GM18499 (cell line): ENCODE data around the gene CDS2.

Experiments
- ATAC-seq: cut with Tn5 transposase; IDR thresholded peaks from one replicate; pipeline ENCODE4 v1.9.1; 2021; ENCODE audit warnings: moderate number of reproducible peaks; ENCODE audit not compliant: insufficient read depth, unreplicated experiment

CDS2 gene

DNA sequence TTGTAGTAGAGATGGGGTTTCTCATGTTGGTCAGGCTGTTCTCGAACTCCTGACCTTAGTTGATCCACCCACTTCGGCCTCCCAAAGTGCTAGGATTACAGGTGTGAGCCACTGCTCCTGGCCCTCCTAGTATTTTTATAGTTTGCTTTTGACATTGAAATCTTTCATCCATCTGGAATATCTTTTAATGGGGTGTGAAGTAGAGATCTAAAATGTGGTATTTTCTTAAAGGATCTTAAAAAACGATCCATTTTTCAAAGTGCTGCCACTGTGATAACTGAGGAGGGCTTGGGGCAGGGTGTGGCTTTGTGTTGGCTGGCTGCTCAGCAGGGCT is 23.1 kb downstream of the CDS2 start:
- no peak for ATAC-seq

DNA sequence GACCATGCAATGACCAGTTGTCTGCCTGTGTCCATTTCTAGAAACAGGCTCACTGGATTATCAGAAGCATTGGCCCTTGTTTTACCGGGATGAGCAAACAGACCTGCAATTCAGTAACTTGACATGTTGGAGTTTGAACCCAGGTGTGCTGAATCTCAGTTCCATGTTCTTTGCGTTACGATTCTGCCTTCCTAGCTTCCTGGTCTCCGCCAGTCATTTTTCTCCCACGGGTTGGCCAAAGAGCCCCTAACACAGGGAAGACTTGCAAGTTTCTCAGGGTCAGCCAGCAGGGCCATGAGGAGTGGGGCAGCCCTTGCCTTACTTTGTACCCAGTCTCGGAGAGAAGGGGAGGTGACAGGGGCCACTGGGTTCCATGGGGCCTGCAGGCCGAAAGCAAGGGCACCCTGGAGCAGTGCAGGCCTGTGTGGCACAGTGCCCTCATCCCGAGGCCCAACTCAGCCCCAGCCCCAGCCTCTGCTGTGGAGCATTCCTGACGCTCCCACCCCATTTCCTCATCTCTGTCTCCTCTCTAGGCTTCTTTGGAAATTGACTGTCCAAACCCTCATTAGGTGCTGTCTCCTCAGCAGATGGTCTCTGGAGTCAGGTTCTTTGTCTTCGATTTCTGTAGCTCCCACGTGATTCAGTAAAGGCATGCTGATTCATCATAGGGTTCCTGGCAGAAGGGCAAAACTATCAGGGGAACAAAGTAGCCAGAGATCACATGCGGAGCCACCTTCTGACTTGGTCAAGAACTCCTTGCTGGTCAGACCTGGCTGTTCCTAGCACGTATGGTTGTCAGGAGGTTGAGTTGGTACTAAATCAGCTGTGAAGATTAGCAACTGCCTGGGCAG is 23.6 kb downstream of the CDS2 start:
- ATAC-seq = no peak

DNA sequence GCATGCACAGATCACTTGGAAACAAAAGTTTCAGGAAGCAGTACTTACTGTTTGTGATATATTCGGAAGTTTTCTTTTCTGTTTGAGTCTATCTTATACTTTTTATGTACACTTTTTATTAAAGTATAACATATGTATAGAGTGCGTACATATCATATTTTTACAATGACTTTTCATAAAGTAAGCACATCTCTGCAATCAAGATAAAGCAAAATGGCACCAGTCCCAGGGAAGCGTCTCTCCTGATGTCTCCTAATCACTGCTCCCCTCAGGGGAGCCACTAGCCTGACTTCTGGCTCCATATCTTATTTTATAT is 26.3 kb downstream of the CDS2 start:
- ATAC-seq = no peak

DNA sequence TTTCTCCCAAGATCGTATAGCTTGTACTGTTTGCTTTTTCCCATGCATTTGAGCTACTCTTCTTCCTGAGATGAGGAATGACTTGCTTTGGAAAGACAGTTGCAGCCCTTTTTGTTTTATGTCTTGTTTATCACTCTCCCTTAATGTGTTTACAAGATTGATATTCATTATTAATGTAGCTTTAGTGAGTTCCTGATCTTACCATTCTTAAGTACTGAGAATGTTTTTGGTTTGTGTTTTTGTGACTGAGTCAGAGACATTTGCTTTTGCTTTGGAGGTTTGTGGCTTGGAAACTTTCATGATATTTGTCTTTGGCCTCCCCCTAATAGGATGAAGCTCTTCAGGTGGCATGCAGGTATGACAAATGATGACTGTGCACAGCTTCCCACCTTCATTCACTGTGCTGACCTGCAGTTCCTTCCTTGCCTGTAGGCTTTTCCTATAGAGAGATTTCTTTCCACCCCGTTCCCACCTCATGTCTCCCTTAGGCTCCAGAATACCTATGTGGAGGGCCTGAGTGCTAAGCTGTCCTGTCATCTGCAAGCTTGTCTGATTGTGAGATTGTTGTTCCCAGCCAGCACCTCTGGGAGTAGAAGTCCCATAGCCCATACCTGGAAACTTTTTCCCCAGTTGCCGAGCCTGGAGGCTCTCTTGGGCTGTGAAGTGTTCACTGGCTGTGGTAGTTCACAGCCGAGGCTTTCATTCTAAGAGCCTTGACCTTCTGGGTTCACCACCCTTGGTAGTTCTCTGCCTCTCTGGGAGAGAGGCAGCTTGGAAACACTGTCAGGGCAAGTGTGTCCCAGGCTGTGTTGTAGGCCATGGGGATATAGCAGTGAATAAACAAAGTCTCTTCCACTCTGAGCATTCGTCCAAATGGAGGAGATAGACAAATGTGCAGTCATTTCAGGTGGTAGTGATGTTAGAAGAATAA is 27.1 kb downstream of the CDS2 start:
- no peak for ATAC-seq

DNA sequence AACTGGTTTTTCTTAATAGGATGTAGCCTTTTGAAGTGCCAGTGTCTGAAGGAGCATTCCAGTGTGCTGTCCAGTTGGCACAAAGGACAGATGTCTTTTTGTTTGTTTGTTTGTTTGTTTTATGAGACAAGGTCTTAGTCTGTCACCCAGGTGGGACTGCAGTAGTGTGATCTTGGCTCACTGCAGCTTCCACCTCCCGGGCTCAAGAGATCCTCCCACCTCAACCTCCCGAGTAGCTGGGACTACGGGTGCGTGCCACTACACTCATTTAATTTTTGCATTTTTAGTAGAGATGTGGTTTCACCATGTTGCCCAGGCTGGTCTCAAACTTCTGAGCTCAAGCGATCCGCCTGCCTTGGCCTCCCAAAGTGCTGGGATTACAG is 27.7 kb downstream of the CDS2 start:
- ATAC-seq = no peak

DNA sequence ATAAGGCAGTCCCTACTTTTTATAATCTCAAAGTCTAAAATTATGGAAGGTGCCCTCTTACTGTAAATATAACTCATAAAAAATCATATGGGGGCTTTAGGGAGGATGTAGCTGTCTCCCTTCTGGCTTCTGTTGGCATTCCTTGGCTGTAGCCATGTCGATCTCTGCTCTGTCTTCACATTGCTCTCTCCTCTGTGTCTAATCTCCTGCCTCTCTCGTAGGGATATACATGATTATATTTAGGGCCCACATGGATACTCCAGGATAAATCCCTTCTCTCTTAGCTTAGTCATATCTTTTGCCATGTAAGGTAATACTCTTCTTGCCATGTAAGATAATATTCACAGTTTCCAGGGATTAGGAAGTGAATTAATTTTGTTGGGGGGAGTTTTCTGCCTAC is 28.6 kb downstream of the CDS2 start:
- no peak for ATAC-seq

DNA sequence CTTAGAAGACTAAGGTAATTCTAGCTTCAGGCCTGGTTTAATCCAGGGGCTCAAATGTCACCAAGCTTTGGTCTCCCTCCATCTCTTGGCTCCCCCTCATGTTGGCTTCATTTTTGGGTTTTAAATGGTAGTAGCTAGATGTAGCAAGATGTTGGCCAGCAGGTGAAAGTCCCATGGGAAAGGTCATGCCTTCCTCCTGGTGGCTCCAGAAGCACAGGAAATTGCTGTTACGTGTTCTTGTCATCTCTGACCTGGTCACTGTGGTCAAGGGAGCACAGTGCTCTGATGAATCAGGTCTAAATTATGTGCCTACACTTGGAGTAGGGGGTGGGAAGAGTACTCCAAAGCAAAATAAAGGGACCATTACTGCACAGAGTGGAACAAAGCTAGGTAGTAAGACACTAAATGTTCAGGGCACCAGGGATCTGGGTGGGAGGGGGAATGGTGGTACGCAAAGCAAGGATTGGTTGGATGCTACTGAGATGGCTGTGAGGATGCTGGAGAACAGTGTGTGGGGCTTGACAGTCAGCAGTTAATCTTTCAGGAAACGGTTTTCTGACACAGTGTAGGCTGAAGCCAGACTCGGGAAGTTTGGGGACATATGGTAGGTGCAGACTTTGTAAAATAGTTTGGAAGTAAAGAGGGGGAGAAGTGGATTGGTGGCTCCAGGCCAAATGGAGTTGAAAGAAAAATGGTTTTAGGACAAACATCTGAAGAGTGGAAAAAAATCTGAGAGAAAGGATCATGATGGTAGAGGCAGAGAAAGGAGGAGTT is 30.1 kb downstream of the CDS2 start:
- ATAC-seq = no peak

DNA sequence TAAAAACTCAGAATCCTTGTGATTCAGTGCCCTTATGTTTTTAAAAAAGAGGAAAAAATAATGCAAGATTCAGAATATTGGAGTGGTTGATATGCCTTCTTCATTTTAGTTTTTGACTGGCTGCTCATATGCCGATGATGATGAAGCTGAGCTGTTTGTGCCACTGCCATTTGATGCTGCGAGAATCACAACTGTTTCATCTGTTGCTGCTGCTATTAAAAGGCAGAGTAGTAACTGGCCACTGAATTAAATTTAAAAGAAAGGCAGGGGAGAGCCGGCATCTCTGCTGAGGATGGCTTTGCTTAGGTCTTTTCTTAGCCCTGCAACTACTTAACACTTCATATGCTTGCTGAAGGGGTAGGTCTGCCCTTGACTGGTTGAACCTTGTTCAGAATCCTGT is 33.1 kb downstream of the CDS2 start:
- no peak for ATAC-seq

DNA sequence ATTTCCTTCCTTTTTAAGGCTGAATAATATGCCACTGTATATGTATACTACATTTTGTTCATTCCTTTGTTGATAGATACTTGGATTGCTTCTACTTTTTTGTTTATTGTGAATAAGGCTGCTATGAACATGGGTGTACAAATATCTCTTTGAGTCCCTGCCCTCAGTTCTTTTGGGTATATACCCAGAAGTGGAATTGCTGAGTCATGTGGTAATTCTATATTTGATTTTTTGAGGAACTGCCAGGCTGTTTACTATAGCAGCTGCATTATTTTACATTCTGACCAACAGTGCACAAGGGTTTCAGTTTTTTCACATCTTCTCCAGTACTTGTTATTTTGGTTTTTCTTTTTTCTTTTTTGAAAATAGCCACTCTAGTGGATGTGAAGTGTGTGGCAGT is 34.1 kb downstream of the CDS2 start:
- ATAC-seq = no peak

DNA sequence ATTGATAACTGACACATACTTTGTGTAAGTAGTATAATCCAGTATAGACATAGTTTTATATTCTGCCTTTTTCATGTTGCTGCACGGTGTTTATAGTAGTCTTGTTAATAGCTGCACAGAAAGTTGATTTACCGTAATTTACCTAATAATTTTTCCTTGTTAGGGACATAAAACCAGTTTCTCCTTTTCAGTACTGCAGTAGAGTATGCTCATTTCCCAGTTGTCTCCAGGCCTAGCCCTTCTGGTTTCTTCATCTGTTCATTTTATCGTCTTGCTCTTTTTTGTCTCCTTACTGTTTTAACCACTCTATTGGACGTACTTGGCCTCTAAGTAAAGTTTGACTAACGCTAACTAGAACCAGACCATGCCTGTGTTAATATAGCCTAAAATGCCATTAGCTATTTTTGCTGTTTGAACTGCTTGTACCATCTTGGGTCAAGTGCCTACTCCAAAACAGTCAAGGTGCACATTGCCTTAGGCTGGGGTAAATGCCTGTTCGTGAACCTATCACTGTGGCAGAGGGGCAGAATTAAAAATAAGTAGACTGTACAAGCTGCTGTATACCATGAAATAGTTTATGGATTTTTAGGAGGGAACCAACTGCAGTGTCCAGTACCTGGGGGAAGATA is 34.8 kb downstream of the CDS2 start:
- no peak for ATAC-seq

DNA sequence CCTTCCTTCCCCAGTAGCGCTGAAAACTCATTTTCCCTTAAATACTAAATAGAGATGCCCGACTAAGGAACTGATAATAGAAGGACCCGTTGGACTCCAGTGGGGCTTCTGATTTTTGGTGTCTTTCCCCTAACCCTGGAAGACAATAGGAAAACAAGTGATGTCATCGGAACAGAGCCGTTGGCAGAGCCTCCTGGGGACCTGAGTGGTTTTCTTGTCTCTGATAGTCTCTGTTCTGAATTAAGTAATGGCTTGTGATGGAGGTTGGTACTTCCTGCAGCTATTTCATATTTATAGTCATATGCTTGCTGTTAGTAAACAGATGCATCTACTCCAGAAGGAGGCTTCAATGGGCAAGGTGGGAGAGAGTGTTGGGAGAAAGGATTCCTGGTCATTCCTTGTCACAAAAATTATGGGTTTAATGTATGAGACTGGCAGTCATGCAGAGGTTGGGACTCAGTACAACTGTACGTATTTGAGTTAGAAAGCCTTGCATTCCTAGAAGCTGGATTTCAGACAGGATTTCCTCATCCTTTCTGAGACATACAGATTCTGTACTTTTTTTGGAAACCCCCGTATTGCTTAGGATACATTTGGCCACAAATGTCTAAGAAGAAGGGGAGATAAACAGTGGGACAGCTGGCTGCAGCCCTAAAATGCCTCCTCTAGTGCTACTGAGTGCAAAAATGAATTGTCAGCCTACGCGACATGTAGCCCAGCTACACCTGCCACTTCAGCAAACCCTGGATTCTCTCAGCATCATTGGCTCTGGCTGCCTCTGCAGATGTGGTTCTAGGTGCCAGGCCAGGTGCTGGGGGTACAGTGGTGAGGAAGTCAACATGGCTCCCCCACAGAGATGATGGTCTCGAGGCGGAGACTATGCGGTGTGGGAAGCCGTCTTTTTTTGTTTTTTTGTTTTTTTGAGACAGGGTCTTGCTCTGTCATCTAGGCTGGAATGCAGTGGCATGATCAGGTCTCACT is 38.1 kb downstream of the CDS2 start:
- no peak for ATAC-seq

DNA sequence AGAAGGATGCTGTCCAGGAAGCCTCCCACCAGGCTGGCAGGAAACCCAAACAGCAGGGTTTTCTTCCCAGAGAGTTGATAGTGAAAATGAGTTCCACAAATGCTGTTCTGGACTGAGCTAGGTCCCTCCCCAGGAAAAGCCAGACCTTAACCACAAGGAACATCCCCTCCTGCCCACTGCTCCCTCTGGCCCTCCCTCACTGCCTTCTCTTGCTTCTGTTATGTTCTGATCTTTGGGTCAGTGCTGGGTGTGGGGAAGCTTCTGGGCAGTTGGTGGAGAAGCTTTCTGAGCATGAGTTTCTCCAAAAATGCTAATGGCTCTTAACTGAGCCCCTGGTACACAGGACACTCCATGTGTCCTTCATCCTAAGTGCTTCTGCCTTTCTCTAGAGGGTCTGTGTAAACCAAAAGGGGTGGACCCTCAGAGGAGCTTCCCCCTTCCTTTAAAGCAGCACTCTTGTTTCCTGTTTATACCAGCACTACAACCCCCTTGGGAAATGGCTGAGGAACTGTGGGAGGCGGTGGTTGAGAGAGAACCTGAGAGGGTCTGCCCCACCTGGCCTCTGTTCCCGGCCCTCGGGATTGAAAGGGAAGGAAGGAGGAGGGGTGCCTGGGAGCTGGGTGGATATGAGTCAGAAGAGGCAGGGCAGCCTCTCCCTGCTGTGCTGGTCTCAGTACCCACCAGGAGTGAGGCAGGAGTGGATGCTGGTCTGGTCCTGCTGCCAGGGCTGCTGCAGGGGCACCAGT is 42.0 kb downstream of the CDS2 start:
- no peak for ATAC-seq

DNA sequence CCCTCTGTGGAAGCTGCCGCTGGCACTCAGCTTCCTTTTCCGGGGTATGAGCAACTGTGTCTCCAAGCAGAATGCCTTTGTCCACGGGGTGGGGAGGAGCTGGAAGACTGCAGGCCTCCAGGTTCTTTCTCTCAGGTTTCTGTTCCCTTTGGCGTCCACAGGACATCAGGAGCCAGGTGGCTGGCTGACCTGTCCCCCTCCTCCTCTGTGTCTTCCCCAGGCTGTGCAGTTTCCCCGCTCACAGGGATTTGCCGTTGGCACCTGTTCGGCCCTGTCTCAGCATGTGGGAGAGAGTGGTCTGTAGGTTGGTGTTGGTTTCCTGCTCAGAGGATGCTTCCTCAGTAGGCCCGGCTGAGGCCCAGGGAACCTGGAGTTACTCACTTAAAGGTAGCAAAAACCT is 43.5 kb downstream of the CDS2 start:
- no peak for ATAC-seq

DNA sequence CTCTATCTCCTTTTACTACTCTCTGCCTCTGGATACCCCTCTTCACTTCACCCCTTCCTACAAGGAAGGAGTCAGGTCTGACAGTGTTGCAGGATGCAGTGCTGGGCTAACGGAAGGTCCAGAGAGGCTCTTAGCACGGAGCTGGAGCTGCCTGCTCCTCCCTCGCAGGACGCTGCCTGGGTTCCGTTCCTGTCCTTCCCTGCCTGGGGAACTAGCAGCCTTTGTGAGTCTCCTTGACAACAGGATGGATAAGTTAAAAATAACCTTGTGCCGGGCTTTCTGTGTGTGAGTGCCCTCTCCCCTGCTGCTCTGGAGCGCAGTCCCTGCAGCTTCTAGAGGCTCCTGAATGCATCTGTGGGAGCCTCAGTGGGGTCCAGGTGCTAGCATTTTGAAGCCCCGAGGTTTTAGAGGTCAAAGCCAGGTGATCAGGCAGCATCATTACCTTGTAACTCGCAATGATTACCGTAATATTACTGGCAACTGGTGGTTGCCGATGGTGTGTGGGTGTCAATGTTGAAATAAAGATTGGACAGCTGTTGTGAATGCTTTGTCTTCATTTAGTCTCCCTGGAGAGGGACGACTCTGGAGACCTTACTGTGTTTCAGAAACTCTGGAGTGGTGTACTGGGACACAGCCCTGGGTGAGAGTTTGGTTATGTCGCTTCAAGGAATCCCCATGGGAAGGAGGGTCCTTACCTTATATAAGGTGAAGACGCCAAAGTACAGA is 44.4 kb downstream of the CDS2 start:
- no peak for ATAC-seq

DNA sequence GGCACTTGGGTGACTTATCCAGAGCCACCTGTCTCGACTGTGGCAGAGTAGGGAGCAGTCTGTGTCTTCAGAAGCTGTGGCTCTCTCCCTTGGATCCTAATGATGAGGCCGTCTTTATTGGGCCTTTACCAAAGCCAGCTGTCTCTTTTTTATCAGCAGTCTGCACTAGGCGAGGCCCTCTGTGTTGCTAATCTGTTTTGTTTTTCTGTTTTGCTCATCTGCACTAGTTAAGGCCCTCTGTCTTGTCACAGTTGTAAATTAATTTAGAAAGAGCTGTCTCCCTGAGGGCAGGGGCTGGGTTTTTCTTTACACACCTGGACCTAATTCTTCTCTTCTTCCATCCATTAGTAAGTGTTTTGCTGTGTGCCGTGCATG is 45.0 kb downstream of the CDS2 start:
- ATAC-seq = peak; percentile 33

DNA sequence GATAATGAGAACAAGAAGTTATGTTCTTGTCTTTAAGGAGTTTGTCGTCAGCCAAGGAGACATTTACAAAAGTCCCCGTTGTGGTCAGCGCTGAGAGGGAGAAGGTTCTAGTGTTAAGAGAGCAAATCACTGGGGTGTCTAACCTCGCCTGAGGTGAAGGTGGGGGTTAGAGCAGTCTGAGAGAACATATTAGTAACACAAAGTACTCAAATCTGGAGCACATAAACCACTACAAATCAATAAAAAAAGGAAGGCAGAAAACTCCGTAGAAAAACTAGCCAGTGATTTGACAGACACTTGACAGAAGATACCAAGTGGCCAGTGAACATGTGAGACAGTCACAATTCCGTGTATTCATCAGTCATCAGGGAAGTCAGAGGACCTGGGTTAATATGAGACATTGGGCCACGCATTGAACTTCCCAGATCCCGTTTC is 45.4 kb downstream of the CDS2 start:
- peak; percentile 53 for ATAC-seq

DNA sequence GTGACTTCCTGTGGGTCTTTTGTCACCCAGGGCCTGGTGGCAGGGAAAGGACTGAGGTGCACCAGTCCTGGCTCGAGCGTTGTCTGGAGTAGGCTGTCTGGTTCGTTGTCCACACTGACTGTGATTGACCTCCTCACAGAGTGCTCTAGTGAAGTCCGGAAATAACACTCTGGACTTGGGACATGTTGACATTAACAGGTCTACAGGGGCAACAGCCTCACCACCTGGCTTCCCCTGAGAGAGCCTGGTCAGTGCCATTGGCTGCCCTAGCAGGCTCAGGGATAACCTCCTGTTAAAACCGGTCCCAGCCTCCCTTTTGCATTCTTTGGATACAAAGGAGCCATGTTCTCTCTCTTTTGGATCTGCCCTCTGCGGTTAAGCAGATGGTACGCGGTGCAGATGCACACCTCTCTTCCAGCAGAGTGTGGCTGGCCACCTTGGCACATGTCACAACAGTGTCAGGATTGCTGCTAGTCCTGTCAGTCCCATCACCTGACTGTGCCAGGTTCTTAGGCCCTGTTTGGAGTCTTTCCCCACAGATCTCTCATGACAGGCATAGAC is 46.2 kb downstream of the CDS2 start:
- no peak for ATAC-seq

DNA sequence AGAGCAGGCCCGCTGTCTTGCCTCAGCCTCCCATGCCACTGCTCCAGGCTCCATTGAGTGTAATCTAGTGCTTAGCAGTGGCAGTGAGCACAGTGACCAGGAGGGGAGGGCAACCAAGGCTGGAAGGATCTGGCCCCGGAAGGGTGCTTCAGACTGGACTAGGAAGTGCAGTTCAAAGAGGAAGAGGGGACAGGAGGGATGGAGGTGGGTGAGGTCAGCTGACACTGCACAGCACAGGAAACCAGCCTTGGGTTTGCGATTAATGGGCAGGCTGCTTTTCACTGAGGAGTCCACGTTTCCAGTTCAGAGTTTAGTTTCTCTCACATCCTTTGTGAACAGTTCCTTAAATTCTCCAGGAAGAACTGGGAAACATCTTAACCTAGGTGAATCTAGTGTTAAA is 46.9 kb downstream of the CDS2 start:
- no peak for ATAC-seq
